ENCODE results near the gene TPCN2. TPM values are rescaled to one million over a fixed set of nuclear protein-coding genes. Genes with fewer than 3 reads are reported as not detected.
A peak's percentile ranks its signal among the peaks of the same experiment; 100 is the strongest.

The TPCN2 gene
- total RNA-seq, 2 donors from 2014 or later: 34.7 to 38.0 TPM

- ATAC-seq (ENCODE audit: insufficient number of reproducible peaks, low FRiP score, low read depth) (no peak), DNase-seq (ENCODE audit: low spot score) (no peak)
- Histone ChIP-seq H3K27me3 (replicated peaks; ENCODE audit: insufficient read depth) (no peaks in the 10 kb centered on the region), H3K27ac (peak overlapping the region; percentile 86 to 93), H3K4me3 (no peak overlapping the region), H3K9me3 (no peaks in the 10 kb centered on the region), H3K36me3 (peaks cover 55% of the 10 kb centered on the region), H3K4me1 (ENCODE audit: control insufficient read depth in 1 of 2, low read depth in 2 of 2) (peaks cover 50 to 88% of the 10 kb centered on the region in 2 donors)
- TF ChIP-seq CTCF (IDR thresholded peaks at IDR 0.05): no peak
Measured at GRCh38 chr11:69004411-69005182, 44.1 kb upstream of the TPCN2 start.

- Histone ChIP-seq H3K4me3 (no peak overlapping the region), H3K27ac (peak overlapping the region; percentile 86 to 93), H3K4me1 (ENCODE audit: control insufficient read depth in 1 of 2, low read depth in 2 of 2) (peaks cover 50 to 88% of the 10 kb centered on the region in 2 donors), H3K27me3 (replicated peaks; ENCODE audit: insufficient read depth) (no peaks in the 10 kb centered on the region), H3K36me3 (peaks cover 55% of the 10 kb centered on the region), H3K9me3 (no peaks in the 10 kb centered on the region)
- DNase-seq (ENCODE audit: low spot score) (no peak), ATAC-seq (ENCODE audit: insufficient number of reproducible peaks, low FRiP score, low read depth) (no peak)
- TF ChIP-seq CTCF (IDR thresholded peaks at IDR 0.05): no peak
Measured at GRCh38 chr11:69005183-69005630, 43.5 kb upstream of the TPCN2 start.

GRCh38 chr11:69005631-69006368 is 42.9 kb upstream of the TPCN2 start:
- TF ChIP-seq CTCF (IDR thresholded peaks at IDR 0.05): no peak
- Histone ChIP-seq H3K4me1 (ENCODE audit: control insufficient read depth in 1 of 2, low read depth in 2 of 2) (peaks cover 49 to 90% of the 10 kb centered on the region in 2 donors), H3K9me3 (no peaks in the 10 kb centered on the region), H3K27ac (peak overlapping the region; percentile 86 to 93), H3K27me3 (replicated peaks; ENCODE audit: insufficient read depth) (no peaks in the 10 kb centered on the region), H3K4me3 (no peak overlapping the region), H3K36me3 (peaks cover 55% of the 10 kb centered on the region)
- ATAC-seq (ENCODE audit: insufficient number of reproducible peaks, low FRiP score, low read depth) (no peak), DNase-seq (ENCODE audit: low spot score) (no peak)

GRCh38 chr11:69006816-69007215 is 41.9 kb upstream of the TPCN2 start:
- Histone ChIP-seq H3K27me3 (replicated peaks; ENCODE audit: insufficient read depth) (no peaks in the 10 kb centered on the region), H3K27ac (peak overlapping the region; percentile 95 to 96), H3K4me1 (ENCODE audit: control insufficient read depth in 1 of 2, low read depth in 2 of 2) (peaks cover 40 to 86% of the 10 kb centered on the region in 2 donors), H3K36me3 (peaks cover 55% of the 10 kb centered on the region), H3K9me3 (no peaks in the 10 kb centered on the region), H3K4me3 (no peak overlapping the region)
- no peak for DNase-seq (ENCODE audit: low spot score)
- ATAC-seq (ENCODE audit: insufficient number of reproducible peaks, low FRiP score, low read depth): no peak
- no peak for TF ChIP-seq CTCF (IDR thresholded peaks at IDR 0.05)

GRCh38 chr11:69007975-69008381 is 40.8 kb upstream of the TPCN2 start:
- H3K36me3 ChIP-seq: peaks cover 52% of the 10 kb centered on the region
- TF ChIP-seq CTCF (IDR thresholded peaks at IDR 0.05): no peak
- no peak for DNase-seq (ENCODE audit: low spot score)

More at GRCh38 chr11:69007975-69008381, 40.8 kb upstream of the TPCN2 start:
- ATAC-seq (ENCODE audit: insufficient number of reproducible peaks, low FRiP score, low read depth): no peak
- Histone ChIP-seq H3K9me3 (no peaks in the 10 kb centered on the region), H3K4me1 (ENCODE audit: control insufficient read depth in 1 of 2, low read depth in 2 of 2) (peaks cover 28 to 77% of the 10 kb centered on the region in 2 donors), H3K27ac (peak overlapping the region; percentile 95 to 96), H3K4me3 (peak overlapping the region; percentile 81), H3K27me3 (replicated peaks; ENCODE audit: insufficient read depth) (no peaks in the 10 kb centered on the region)
